NT2/D1 (cell line): ENCODE results near the gene DOK5.

Source experiments
- SUZ12 ChIP-seq: IDR thresholded peaks from 2 replicates; pipeline ENCODE4 v1.6.1; 2011; ENCODE audit not compliant: insufficient read length, insufficient read depth; ENCODE audit errors: extremely low read depth
- YY1 ChIP-seq: IDR thresholded peaks from 2 replicates; pipeline ENCODE4 v1.6.1; 2011; ENCODE audit not compliant: insufficient read length, insufficient read depth
- ZNF274 ChIP-seq: IDR thresholded peaks from 2 replicates; pipeline ENCODE4 v1.6.1; 2011; ENCODE audit warnings: mild to moderate bottlenecking, low read depth, low read length

- TF ChIP-seq ZNF274 = no peak
- no peak for TF ChIP-seq SUZ12
- TF ChIP-seq YY1 = no peak
Measured at GRCh38 chr20:54680872-54681619, 205.7 kb downstream of the DOK5 start.
